Vagina (tissue), 2 donors: ENCODE measurements around the gene ZNF394. TPM values are rescaled to one million over a fixed set of nuclear protein-coding genes. Genes with fewer than 3 reads are reported as not detected.

Experiments
- DNase-seq, 2 donors: peaks; one replicate each; pipeline ENCODE4 v3.0.0-alpha.2; 2017; ENCODE audit errors: extremely low spot score in 2 of 2
- H3K27ac ChIP-seq: fragments of 200-600 bp; sonication (generic); one replicate; pipeline ENCODE4 v1.5.1; 2019
- H3K27me3 ChIP-seq: fragments of 200-600 bp; sonication (generic); one replicate; pipeline ENCODE4 v1.5.1; 2019
- H3K36me3 ChIP-seq, 2 donors: fragments of 200-600 bp; sonication (generic); one replicate each; pipeline ENCODE4 v1.5.1; 2017 to 2019
- H3K4me1 ChIP-seq: fragments of 200-600 bp; sonication (generic); one replicate; pipeline ENCODE4 v1.5.1; 2019
- H3K4me3 ChIP-seq, 2 donors: fragments of 200-600 bp; sonication (generic); 1 replicate in 1 of 2; 2 replicates in 1 of 2; pipeline ENCODE4 v1.5.1; 2016 to 2019
- H3K9me3 ChIP-seq: fragments of 200-600 bp; sonication (generic); one replicate; pipeline ENCODE4 v1.5.1; 2019
- POLR2A ChIP-seq, 2 donors: fragments of 450-650 bp; IDR thresholded peaks; one replicate each; pipeline ENCODE4 v1.6.1; 2017; ENCODE audit warnings: antibody characterized with exemption in 2 of 2, mild to moderate bottlenecking in 2 of 2, moderate library complexity in 2 of 2
- POLR2AphosphoS5 ChIP-seq, 2 donors: sonication (generic); formaldehyde crosslinking; IDR thresholded peaks; one replicate each; pipeline ENCODE4 v1.9.0; 2017; ENCODE audit warnings: antibody characterized with exemption in 2 of 2, mild to moderate bottlenecking in 2 of 2, low read depth in 1 of 2; ENCODE audit not compliant: insufficient read depth in 1 of 2
- intact Hi-C: fragments of 100-400 bp; cut with DNase I; formaldehyde crosslinking; loops from one replicate; pipeline ENCODE4 v1.15.1; 2023
- total RNA-seq: library from RNA; depleted of rRNA; stranded (reverse); fragments of >200 nt; gene quantifications from one replicate; pipeline ENCODE4 v1.2.3, GENCODE V29; 2016
- TF ChIP-seq, protein P1 (sequence below), 3 experiments: fragments of 450-650 bp in 2 of 3; fragments of 200-600 bp in 1 of 3; sonication (generic) in 1 of 3; IDR thresholded peaks; one replicate each; pipeline ENCODE4 v1.5.1; 2017 to 2019; ENCODE audit warnings: antibody characterized with exemption in 3 of 3, mild to moderate bottlenecking in 2 of 3, moderate library complexity in 2 of 3

ZNF394 gene
- total RNA-seq, 1 donor from 2014 or later = 36.1 TPM

DNA sequence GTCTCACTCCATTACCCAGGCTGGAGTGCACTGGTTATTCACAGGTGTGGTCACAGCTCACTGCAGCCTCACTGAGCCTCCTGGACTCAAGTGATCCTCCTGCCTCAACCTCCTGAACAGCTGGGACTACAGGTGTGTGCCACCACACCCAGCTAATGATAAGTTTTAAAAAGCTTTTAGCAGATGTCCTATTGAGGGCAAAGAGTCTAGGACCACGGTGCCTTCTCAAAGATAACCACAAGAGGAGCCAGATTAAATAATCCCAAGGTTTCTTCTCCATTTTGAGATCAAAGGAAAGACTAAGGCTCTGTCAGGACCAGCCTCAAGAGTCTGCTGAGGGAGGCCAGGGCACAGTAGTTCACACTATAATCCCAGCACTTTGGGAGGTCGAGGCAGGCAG lies 38.9 kb downstream of the ZNF394 start:
- Histone ChIP-seq H3K27me3 (no peaks in the 10 kb centered on the region), H3K4me1 (peaks cover 59% of the 10 kb centered on the region), H3K36me3 (peaks cover 0 to 41% of the 10 kb centered on the region in 2 donors), H3K9me3 (no peaks in the 10 kb centered on the region), H3K4me3 (no peak overlapping the region), H3K27ac (no peak overlapping the region)
- DNase-seq = no peak
- intact Hi-C loops = no loop called here
- TF ChIP-seq, protein P1, sequence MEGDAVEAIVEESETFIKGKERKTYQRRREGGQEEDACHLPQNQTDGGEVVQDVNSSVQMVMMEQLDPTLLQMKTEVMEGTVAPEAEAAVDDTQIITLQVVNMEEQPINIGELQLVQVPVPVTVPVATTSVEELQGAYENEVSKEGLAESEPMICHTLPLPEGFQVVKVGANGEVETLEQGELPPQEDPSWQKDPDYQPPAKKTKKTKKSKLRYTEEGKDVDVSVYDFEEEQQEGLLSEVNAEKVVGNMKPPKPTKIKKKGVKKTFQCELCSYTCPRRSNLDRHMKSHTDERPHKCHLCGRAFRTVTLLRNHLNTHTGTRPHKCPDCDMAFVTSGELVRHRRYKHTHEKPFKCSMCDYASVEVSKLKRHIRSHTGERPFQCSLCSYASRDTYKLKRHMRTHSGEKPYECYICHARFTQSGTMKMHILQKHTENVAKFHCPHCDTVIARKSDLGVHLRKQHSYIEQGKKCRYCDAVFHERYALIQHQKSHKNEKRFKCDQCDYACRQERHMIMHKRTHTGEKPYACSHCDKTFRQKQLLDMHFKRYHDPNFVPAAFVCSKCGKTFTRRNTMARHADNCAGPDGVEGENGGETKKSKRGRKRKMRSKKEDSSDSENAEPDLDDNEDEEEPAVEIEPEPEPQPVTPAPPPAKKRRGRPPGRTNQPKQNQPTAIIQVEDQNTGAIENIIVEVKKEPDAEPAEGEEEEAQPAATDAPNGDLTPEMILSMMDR (IDR thresholded peaks at IDR 0.05) = no peak
- TF ChIP-seq POLR2A (IDR thresholded peaks at IDR 0.05) (no peak), POLR2AphosphoS5 (IDR thresholded peaks at IDR 0.05; ENCODE audit: insufficient read depth in 1 of 2, low read depth in 1 of 2) (no peak)

DNA sequence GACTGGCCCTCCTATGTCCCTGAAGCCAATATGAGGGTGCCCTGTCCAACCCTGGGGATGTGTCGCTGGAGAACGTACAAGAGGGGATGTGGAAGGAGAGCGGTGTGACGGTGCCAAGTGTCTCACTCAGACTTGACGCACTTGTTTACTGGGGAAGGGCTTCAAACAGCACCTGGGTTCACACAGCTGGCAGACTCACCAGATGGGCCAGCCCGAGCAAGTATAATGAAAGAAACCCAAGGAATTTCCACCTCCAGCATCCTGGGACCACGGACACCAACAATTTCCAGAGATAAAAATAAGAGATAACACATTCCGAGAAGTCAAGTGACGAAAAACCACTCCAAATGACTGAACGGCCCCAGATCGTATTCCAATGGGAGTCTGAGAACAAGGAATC lies 39.4 kb downstream of the ZNF394 start:
- Histone ChIP-seq H3K27me3 (no peaks in the 10 kb centered on the region), H3K36me3 (peaks cover 0 to 46% of the 10 kb centered on the region in 2 donors), H3K4me1 (peaks cover 59% of the 10 kb centered on the region), H3K9me3 (no peaks in the 10 kb centered on the region), H3K4me3 (no peak overlapping the region), H3K27ac (no peak overlapping the region)
- intact Hi-C loops = no loop called here
- TF ChIP-seq, protein P1 (IDR thresholded peaks at IDR 0.05) = no peak
- TF ChIP-seq POLR2A (IDR thresholded peaks at IDR 0.05) (no peak), POLR2AphosphoS5 (IDR thresholded peaks at IDR 0.05; ENCODE audit: insufficient read depth in 1 of 2, low read depth in 1 of 2) (no peak)
- DNase-seq = no peak

DNA sequence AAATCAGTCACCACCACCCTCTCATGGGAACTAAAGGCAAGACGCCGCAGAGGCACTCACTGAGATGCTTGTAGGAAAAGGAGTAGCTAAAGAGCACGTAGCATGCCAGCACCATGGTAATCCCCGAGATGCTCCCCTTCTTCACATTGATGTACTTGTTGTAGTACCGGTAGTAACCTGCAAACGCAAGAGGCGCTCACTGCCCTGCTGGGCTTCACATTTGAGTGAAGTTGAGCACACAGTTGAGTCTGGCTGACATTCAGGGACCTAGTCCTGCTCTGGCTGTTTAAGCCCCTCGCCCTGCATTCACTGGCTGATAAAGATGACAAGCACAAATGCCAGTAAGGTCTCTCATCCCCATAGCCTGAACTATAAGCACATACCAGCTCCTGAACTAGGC lies 41.0 kb downstream of the ZNF394 start:
- H3K4me3 ChIP-seq = no peak overlapping the region
- no peak for DNase-seq
- H3K4me1 ChIP-seq = peaks cover 44% of the 10 kb centered on the region
- intact Hi-C loops = no loop called here
- peaks cover 0 to 59% of the 10 kb centered on the region in 2 donors for H3K36me3 ChIP-seq
- H3K27me3 ChIP-seq = no peaks in the 10 kb centered on the region
- no peak overlapping the region for H3K27ac ChIP-seq
- H3K9me3 ChIP-seq = no peaks in the 10 kb centered on the region
- TF ChIP-seq POLR2AphosphoS5 (IDR thresholded peaks at IDR 0.05; ENCODE audit: insufficient read depth in 1 of 2, low read depth in 1 of 2) (no peak), POLR2A (IDR thresholded peaks at IDR 0.05) (no peak)
- TF ChIP-seq, protein P1 (IDR thresholded peaks at IDR 0.05) = no peak

DNA sequence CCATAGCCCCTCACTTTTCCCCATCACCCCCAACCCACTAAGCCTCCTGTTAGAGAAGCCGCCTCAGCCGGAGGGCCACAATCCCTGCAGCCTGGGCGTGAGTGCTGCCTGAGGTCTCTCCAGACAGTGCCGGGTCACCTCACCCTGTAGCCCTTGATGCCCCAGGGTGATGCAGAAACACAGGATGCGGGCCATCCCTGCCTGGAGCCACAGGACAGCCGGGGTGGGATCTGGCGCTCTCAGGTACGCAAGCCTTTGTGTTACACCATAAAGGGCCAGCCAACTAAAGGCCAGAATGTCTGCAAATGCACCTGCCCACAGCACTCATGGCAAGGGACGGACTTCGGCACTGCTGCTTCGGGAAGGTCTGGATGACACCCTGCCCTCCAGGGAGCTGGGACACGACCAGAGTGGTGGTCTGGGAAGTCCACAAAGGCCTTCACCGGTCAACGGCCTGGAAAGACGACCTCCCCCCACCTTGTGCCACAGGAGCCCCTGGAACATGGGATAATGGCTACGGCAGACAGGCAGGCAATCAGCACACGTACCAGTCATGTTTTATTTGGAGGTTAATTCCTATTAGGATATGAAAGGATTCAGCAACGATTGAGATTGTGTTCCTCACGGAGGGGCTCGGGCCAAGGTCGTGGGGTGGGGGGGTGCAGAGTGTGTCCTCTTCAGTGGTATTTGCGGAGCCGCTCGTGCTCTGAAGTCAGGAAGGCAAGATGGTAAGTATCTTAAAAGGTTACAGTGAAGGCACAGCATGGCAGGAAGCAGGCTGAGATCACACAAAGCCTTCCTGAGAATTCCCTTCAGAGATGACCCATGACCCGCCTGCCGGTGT lies 42.2 kb downstream of the ZNF394 start:
- intact Hi-C loops = loop anchor here (1.0 kb wide), 1 partner anchor 27 kb away; no protein-coding TSS in a partner anchor
- H3K36me3 ChIP-seq = peaks cover 2 to 52% of the 10 kb centered on the region in 2 donors

More for the DNA sequence above, 42.2 kb downstream of the ZNF394 start:
- TF ChIP-seq, protein P1 (IDR thresholded peaks at IDR 0.05) = no peak
- no peak for TF ChIP-seq POLR2A (IDR thresholded peaks at IDR 0.05)
- TF ChIP-seq POLR2AphosphoS5 (IDR thresholded peaks at IDR 0.05; ENCODE audit: insufficient read depth in 1 of 2, low read depth in 1 of 2) = no peak
- H3K27me3 ChIP-seq = no peaks in the 10 kb centered on the region
- peaks cover 38% of the 10 kb centered on the region for H3K4me1 ChIP-seq
- H3K4me3 ChIP-seq = no peak overlapping the region
- no peak overlapping the region for H3K27ac ChIP-seq
- H3K9me3 ChIP-seq = no peaks in the 10 kb centered on the region
- DNase-seq = no peak
